GM19463 (cell line): ENCODE measurements around the gene JADE2.
A peak's percentile ranks its signal among the peaks of the same experiment; 100 is the strongest.
"Not testable (repeated sequence)": the region's sequence is repeated elsewhere in the genome, so short reads cannot be mapped to it uniquely, and the experiment has no call there.

ENCODE experiments used
- ATAC-seq: cut with Tn5 transposase; IDR thresholded peaks from one replicate; pipeline ENCODE4 v1.9.1; 2021; ENCODE audit warnings: mild to moderate bottlenecking, moderate library complexity; ENCODE audit not compliant: unreplicated experiment

Gene JADE2

GRCh38 chr5:134524826-134525682 lies at the start of gene JADE2:
Gene JADE2 (plus strand): TSS chr5:134525670. CDS start chr5:134535858, 10,188 bp downstream.
- peak; percentile 33 for ATAC-seq

GRCh38 chr5:134477462-134478245 lies 47.8 kb upstream of the JADE2 start:
- ATAC-seq = no peak

GRCh38 chr5:134479839-134480238 lies 45.6 kb upstream of the JADE2 start:
- no peak for ATAC-seq

GRCh38 chr5:134489227-134489944 lies 36.1 kb upstream of the JADE2 start:
- no peak for ATAC-seq

- ATAC-seq = no peak
Observed at GRCh38 chr5:134490255-134490924, 35.1 kb upstream of the JADE2 start.

GRCh38 chr5:134490925-134491271 lies 34.6 kb upstream of the JADE2 start:
- ATAC-seq = no peak

GRCh38 chr5:134491841-134492442 lies 33.5 kb upstream of the JADE2 start:
- ATAC-seq = no peak

GRCh38 chr5:134492568-134492967 lies 32.9 kb upstream of the JADE2 start:
- ATAC-seq = no peak

GRCh38 chr5:134493461-134494055 lies 31.9 kb upstream of the JADE2 start:
- ATAC-seq = no peak

GRCh38 chr5:134494780-134495179 lies 30.7 kb upstream of the JADE2 start:
- peak; percentile 56 for ATAC-seq

- not testable (repeated sequence) for ATAC-seq
Observed at GRCh38 chr5:134499905-134500304, 25.6 kb upstream of the JADE2 start.

GRCh38 chr5:134500699-134501430 lies 24.6 kb upstream of the JADE2 start:
- ATAC-seq = no peak

GRCh38 chr5:134502259-134502658 lies 23.2 kb upstream of the JADE2 start:
- no peak for ATAC-seq

GRCh38 chr5:134503088-134503936 lies 22.2 kb upstream of the JADE2 start:
- ATAC-seq = peak; percentile 86

GRCh38 chr5:134503937-134504437 lies 21.5 kb upstream of the JADE2 start:
- ATAC-seq = no peak

GRCh38 chr5:134504629-134505300 lies 20.7 kb upstream of the JADE2 start:
- ATAC-seq = no peak
